SK-N-SH treated with all-trans-retinoic acid at 6 μM for 48 hours (cell line): ENCODE results near the gene CHST10.

Experiments used
- ATAC-seq: fragments of 200-7000 bp; cut with Tn5 transposase; 3 replicates; pipeline ENCODE4 v1.9.1; 2020; ENCODE audit warnings: mild to moderate bottlenecking, moderate library complexity
- ARNTL ChIP-seq: fragments of 450-650 bp; formaldehyde crosslinking; IDR thresholded peaks from 2 replicates; pipeline ENCODE4 v1.5.0; 2020; ENCODE audit warnings: low read depth, mild to moderate bottlenecking, moderate library complexity, borderline replicate concordance
- BACH2 ChIP-seq: fragments of 250-450 bp; sonication (Bioruptor Pico); IDR thresholded peaks from 2 replicates; pipeline ENCODE4 v1.9.0; 2021; ENCODE audit warnings: mild to moderate bottlenecking, borderline replicate concordance
- CSDC2 ChIP-seq: fragments of 250-450 bp; sonication (Bioruptor Pico); IDR thresholded peaks from 2 replicates; pipeline ENCODE4 v1.5.0; 2020; ENCODE audit warnings: mild to moderate bottlenecking, moderate library complexity
- ESRRG ChIP-seq: fragments of 250-450 bp; sonication (Bioruptor Pico); IDR thresholded peaks from 2 replicates; pipeline ENCODE4 v1.6.1; 2021; ENCODE audit warnings: mild to moderate bottlenecking
- GLIS3 ChIP-seq: fragments of 250-450 bp; sonication (Bioruptor Pico); IDR thresholded peaks from 2 replicates; pipeline ENCODE4 v1.5.0; 2020; ENCODE audit warnings: mild to moderate bottlenecking, moderate library complexity
- ISL1 ChIP-seq: fragments of 250-450 bp; sonication (Bioruptor Pico); IDR thresholded peaks from 2 replicates; pipeline ENCODE4 v2.1.2; 2022; ENCODE audit warnings: mild to moderate bottlenecking, moderate library complexity
- OSR1 ChIP-seq: fragments of 250-450 bp; sonication (Bioruptor Pico); IDR thresholded peaks from 2 replicates; pipeline ENCODE4 v1.8.0; 2022; ENCODE audit warnings: moderate library complexity, mild to moderate bottlenecking, inconsistent platforms
- RARB ChIP-seq: fragments of 250-450 bp; sonication (Bioruptor Pico); IDR thresholded peaks from 2 replicates; pipeline ENCODE4 v1.8.0; 2021; ENCODE audit warnings: mild to moderate bottlenecking, moderate library complexity
- SNAI2 ChIP-seq: fragments of 250-450 bp; sonication (Bioruptor Pico); IDR thresholded peaks from 2 replicates; pipeline ENCODE4 v1.5.0; 2020; ENCODE audit warnings: mild to moderate bottlenecking, moderate library complexity
- TCF4 ChIP-seq: fragments of 250-450 bp; sonication (Bioruptor Pico); IDR thresholded peaks from 2 replicates; pipeline ENCODE4 v1.8.0; 2021; ENCODE audit warnings: mild to moderate bottlenecking, moderate library complexity, borderline replicate concordance
- TOX ChIP-seq: fragments of 250-450 bp; sonication (Bioruptor Pico); IDR thresholded peaks from 2 replicates; pipeline ENCODE4 v1.8.0; 2021; ENCODE audit warnings: mild to moderate bottlenecking, moderate library complexity, borderline replicate concordance
- TSHZ2 ChIP-seq: fragments of 250-450 bp; sonication (Bioruptor Pico); IDR thresholded peaks from 2 replicates; pipeline ENCODE4 v1.5.0; 2020; ENCODE audit warnings: mild to moderate bottlenecking, moderate library complexity
- ZC3H10 ChIP-seq: fragments of 250-450 bp; sonication (Bioruptor Pico); IDR thresholded peaks from 2 replicates; pipeline ENCODE4 v1.5.1; 2021; ENCODE audit warnings: mild to moderate bottlenecking, moderate library complexity
- ZFP3 ChIP-seq: fragments of 250-450 bp; sonication (Bioruptor Pico); IDR thresholded peaks from 2 replicates; pipeline ENCODE4 v1.5.0; 2020; ENCODE audit warnings: mild to moderate bottlenecking, moderate library complexity
- ZFP30 ChIP-seq: fragments of 450-650 bp; formaldehyde crosslinking; IDR thresholded peaks from 2 replicates; pipeline ENCODE4 v1.5.0; 2022; ENCODE audit warnings: mild to moderate bottlenecking, moderate library complexity
- ZNF565 ChIP-seq: fragments of 450-650 bp; formaldehyde crosslinking; conservative IDR thresholded peaks from 2 replicates; pipeline ENCODE4 v1.5.0; 2020; ENCODE audit warnings: low read depth, mild to moderate bottlenecking, moderate library complexity
- ZNF70 ChIP-seq: fragments of 450-650 bp; formaldehyde crosslinking; IDR thresholded peaks from 2 replicates; pipeline ENCODE4 v1.5.0; 2020; ENCODE audit warnings: mild to moderate bottlenecking, moderate library complexity
- ZNF8 ChIP-seq: fragments of 450-650 bp; formaldehyde crosslinking; IDR thresholded peaks from 2 replicates; pipeline ENCODE4 v1.5.0; 2020; ENCODE audit warnings: mild to moderate bottlenecking, moderate library complexity
- TF ChIP-seq, protein P1 (sequence below): fragments of 250-450 bp; sonication (Bioruptor Pico); IDR thresholded peaks from 2 replicates; pipeline ENCODE4 v1.5.1; 2020; ENCODE audit warnings: low read depth, mild to moderate bottlenecking, moderate library complexity
- TF ChIP-seq, protein P2 (sequence below): fragments of 250-450 bp; sonication (Bioruptor Pico); IDR thresholded peaks from 2 replicates; pipeline ENCODE4 v1.5.1; 2021; ENCODE audit warnings: mild to moderate bottlenecking, moderate library complexity
- TF ChIP-seq, protein P3 (sequence below): fragments of 250-450 bp; sonication (Bioruptor Pico); IDR thresholded peaks from 2 replicates; pipeline ENCODE4 v1.8.0; 2021; ENCODE audit warnings: low read depth, mild to moderate bottlenecking, moderate library complexity, borderline replicate concordance
- TF ChIP-seq, protein P4 (sequence below): fragments of 250-450 bp; sonication (Bioruptor Pico); IDR thresholded peaks from 2 replicates; pipeline ENCODE4 v1.8.0; 2020; ENCODE audit warnings: mild to moderate bottlenecking, moderate library complexity, borderline replicate concordance

CHST10 gene

GRCh38 chr2:100406120-100406508 lies 11.4 kb downstream of the CHST10 start:
- ATAC-seq = no peak
- TF ChIP-seq, protein P1, sequence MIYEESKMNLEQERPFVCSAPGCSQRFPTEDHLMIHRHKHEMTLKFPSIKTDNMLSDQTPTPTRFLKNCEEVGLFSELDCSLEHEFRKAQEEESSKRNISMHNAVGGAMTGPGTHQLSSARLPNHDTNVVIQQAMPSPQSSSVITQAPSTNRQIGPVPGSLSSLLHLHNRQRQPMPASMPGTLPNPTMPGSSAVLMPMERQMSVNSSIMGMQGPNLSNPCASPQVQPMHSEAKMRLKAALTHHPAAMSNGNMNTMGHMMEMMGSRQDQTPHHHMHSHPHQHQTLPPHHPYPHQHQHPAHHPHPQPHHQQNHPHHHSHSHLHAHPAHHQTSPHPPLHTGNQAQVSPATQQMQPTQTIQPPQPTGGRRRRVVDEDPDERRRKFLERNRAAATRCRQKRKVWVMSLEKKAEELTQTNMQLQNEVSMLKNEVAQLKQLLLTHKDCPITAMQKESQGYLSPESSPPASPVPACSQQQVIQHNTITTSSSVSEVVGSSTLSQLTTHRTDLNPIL (CRISPR knock-in tag) = no peak
- TF ChIP-seq ARNTL (CRISPR knock-in tag) (no peak), ZC3H10 (no peak)

- no peak for ATAC-seq
- TF ChIP-seq SNAI2 (CRISPR knock-in tag) (no peak), TOX (CRISPR knock-in tag) (no peak), OSR1 (no peak), CSDC2 (CRISPR knock-in tag) (no peak), GLIS3 (CRISPR knock-in tag) (no peak), TSHZ2 (CRISPR knock-in tag) (no peak), RARB (CRISPR knock-in tag) (no peak), BACH2 (CRISPR knock-in tag) (no peak), ZNF565 (CRISPR knock-in tag) (no peak), ISL1 (CRISPR knock-in tag) (no peak), ARNTL (CRISPR knock-in tag) (no peak), ZFP3 (no peak), ESRRG (CRISPR knock-in tag) (no peak)
- TF ChIP-seq, protein P2, sequence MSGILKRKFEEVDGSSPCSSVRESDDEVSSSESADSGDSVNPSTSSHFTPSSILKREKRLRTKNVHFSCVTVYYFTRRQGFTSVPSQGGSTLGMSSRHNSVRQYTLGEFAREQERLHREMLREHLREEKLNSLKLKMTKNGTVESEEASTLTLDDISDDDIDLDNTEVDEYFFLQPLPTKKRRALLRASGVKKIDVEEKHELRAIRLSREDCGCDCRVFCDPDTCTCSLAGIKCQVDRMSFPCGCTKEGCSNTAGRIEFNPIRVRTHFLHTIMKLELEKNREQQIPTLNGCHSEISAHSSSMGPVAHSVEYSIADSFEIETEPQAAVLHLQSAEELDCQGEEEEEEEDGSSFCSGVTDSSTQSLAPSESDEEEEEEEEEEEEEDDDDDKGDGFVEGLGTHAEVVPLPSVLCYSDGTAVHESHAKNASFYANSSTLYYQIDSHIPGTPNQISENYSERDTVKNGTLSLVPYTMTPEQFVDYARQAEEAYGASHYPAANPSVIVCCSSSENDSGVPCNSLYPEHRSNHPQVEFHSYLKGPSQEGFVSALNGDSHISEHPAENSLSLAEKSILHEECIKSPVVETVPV (CRISPR knock-in tag) = no peak
- TF ChIP-seq, protein P3, sequence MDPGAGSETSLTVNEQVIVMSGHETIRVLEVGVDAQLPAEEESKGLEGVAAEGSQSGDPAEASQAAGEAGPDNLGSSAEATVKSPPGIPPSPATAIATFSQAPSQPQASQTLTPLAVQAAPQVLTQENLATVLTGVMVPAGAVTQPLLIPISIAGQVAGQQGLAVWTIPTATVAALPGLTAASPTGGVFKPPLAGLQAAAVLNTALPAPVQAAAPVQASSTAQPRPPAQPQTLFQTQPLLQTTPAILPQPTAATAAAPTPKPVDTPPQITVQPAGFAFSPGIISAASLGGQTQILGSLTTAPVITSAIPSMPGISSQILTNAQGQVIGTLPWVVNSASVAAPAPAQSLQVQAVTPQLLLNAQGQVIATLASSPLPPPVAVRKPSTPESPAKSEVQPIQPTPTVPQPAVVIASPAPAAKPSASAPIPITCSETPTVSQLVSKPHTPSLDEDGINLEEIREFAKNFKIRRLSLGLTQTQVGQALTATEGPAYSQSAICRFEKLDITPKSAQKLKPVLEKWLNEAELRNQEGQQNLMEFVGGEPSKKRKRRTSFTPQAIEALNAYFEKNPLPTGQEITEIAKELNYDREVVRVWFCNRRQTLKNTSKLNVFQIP (CRISPR knock-in tag) = no peak
- TF ChIP-seq, protein P1 (CRISPR knock-in tag) = no peak
- TF ChIP-seq, all 23 proteins: peak for 0
These were observed 11.9 kb downstream of the CHST10 start for GRCh38 chr2:100405403-100406119.

- no peak for ATAC-seq
- TF ChIP-seq ISL1 (CRISPR knock-in tag) (no peak), GLIS3 (CRISPR knock-in tag) (no peak), ZNF565 (CRISPR knock-in tag) (no peak), ZFP3 (no peak), RARB (CRISPR knock-in tag) (no peak), ZNF8 (CRISPR knock-in tag) (no peak), SNAI2 (CRISPR knock-in tag) (no peak), ARNTL (CRISPR knock-in tag) (no peak), ZC3H10 (no peak), BACH2 (CRISPR knock-in tag) (no peak), ZNF70 (CRISPR knock-in tag) (no peak), TCF4 (CRISPR knock-in tag) (no peak), TOX (CRISPR knock-in tag) (no peak), OSR1 (no peak), ZFP30 (CRISPR knock-in tag) (no peak)
- TF ChIP-seq, protein P2 (CRISPR knock-in tag) = no peak
- TF ChIP-seq, protein P1 (CRISPR knock-in tag) = no peak
- TF ChIP-seq, protein P4, sequence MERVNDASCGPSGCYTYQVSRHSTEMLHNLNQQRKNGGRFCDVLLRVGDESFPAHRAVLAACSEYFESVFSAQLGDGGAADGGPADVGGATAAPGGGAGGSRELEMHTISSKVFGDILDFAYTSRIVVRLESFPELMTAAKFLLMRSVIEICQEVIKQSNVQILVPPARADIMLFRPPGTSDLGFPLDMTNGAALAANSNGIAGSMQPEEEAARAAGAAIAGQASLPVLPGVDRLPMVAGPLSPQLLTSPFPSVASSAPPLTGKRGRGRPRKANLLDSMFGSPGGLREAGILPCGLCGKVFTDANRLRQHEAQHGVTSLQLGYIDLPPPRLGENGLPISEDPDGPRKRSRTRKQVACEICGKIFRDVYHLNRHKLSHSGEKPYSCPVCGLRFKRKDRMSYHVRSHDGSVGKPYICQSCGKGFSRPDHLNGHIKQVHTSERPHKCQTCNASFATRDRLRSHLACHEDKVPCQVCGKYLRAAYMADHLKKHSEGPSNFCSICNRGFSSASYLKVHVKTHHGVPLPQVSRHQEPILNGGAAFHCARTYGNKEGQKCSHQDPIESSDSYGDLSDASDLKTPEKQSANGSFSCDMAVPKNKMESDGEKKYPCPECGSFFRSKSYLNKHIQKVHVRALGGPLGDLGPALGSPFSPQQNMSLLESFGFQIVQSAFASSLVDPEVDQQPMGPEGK (CRISPR knock-in tag) = no peak
- TF ChIP-seq, all 23 proteins: peak for 0
These were observed 13.1 kb downstream of the CHST10 start for GRCh38 chr2:100404411-100404810.
